H1 (cell line): Measurements from ENCODE around the gene PURA. TPM values are rescaled to one million over a fixed set of nuclear protein-coding genes. Genes with fewer than 3 reads are reported as not detected.

ENCODE experiments used
- CTCF ChIA-PET: fragments of 300-600 bp; sonication (Branson Sonifier 250); formaldehyde crosslinking; loops from one replicate; lab custom pipeline; 2021; ENCODE audit not compliant: partially characterized antibody; lab: Charles Lee
- POLR2A ChIA-PET: fragments of 300-600 bp; sonication (Branson Sonifier 250); formaldehyde crosslinking; loops from one replicate; lab custom pipeline; 2021; ENCODE audit warnings: inconsistent platforms; ENCODE audit not compliant: partially characterized antibody; lab: Charles Lee
- DNase-seq, 2 experiments: peaks; one replicate each; pipeline versions ENCODE4 v3.0.0 to v3.0.0-alpha.2; 2010 to 2022; ENCODE audit warnings: low spot score in 2 of 2, low read depth in 1 of 2, mixed read lengths in 1 of 2
- FAIRE-seq: peaks from 2 replicates; lab custom pipeline; 2011; peaks lifted over from hg19 to GRCh38; lab: Jason Lieb, UNC
- H2AFZ ChIP-seq: 2 replicates; pipeline ENCODE4 v1.8.1; 2012; ENCODE audit warnings: low read length, inconsistent platforms
- H2AK5ac ChIP-seq: 2 replicates; pipeline ENCODE4 v1.6.1; 2013; ENCODE audit warnings: low read depth, low read length
- H2BK120ac ChIP-seq: replicated peaks from 2 replicates; pipeline ENCODE3; 2013; ENCODE audit warnings: low read depth, low read length, inconsistent platforms
- H2BK12ac ChIP-seq: 2 replicates; pipeline ENCODE4 v1.6.1; 2013; ENCODE audit warnings: low read depth, low read length
- H2BK15ac ChIP-seq: 2 replicates; pipeline ENCODE4 v1.6.1; 2013; ENCODE audit warnings: low read length
- H2BK20ac ChIP-seq: 2 replicates; pipeline ENCODE4 v1.6.1; 2013; ENCODE audit warnings: low read length
- H2BK5ac ChIP-seq: 2 replicates; pipeline ENCODE4 v1.6.1; 2013; ENCODE audit warnings: low read depth, low read length
- H3K14ac ChIP-seq: 2 replicates; pipeline ENCODE4 v1.6.1; 2013; ENCODE audit warnings: inconsistent platforms; ENCODE audit not compliant: insufficient read length
- H3K18ac ChIP-seq: 2 replicates; pipeline ENCODE4 v1.6.1; 2013; ENCODE audit warnings: low read length; ENCODE audit errors: extremely low read depth
- H3K23ac ChIP-seq: 2 replicates; pipeline ENCODE4 v1.6.1; 2013; ENCODE audit warnings: inconsistent platforms; ENCODE audit not compliant: insufficient read length
- H3K23me2 ChIP-seq: 2 replicates; pipeline ENCODE4 v1.6.1; 2013; ENCODE audit warnings: low read depth, low read length
- H3K27ac ChIP-seq: 2 replicates; pipeline ENCODE4 v1.6.1; 2011; ENCODE audit warnings: low read depth, low read length, inconsistent platforms
- H3K27me3 ChIP-seq, 4 experiments: replicated peaks in 1 of 4; 1 replicate in 1 of 4; 2 replicates in 3 of 4; pipeline versions ENCODE4 v1.6.1 to v1.8.1; 2011 to 2013; ENCODE audit warnings: low read length in 3 of 4, mild to moderate bottlenecking in 3 of 4, inconsistent platforms in 2 of 4, mixed read lengths in 2 of 4, moderate library complexity in 1 of 4; ENCODE audit not compliant: control insufficient read depth in 3 of 4, insufficient read depth in 3 of 4; ENCODE audit errors: extremely low read depth in 1 of 4
- H3K36me3 ChIP-seq, 4 experiments: 2 replicates each; pipeline versions ENCODE4 v1.6.1 to v1.8.1; 2011 to 2013; ENCODE audit warnings: mild to moderate bottlenecking in 4 of 4, low read length in 3 of 4, moderate library complexity in 2 of 4, control low read depth in 1 of 4, inconsistent platforms in 1 of 4; ENCODE audit not compliant: insufficient read depth in 4 of 4, control insufficient read depth in 2 of 4
- H3K4ac ChIP-seq: replicated peaks from 2 replicates; pipeline ENCODE3; 2013; ENCODE audit warnings: low read length, low read depth, mixed read lengths, inconsistent platforms; ENCODE audit not compliant: insufficient read length
- H3K4me1 ChIP-seq, 4 experiments: replicated peaks in 1 of 4; 1 replicate in 1 of 4; 2 replicates in 3 of 4; pipeline versions ENCODE4 v1.6.1 to v1.8.1; 2011 to 2013; ENCODE audit warnings: low read length in 3 of 4, inconsistent platforms in 2 of 4, mixed read lengths in 1 of 4; ENCODE audit not compliant: insufficient read depth in 4 of 4, control insufficient read depth in 3 of 4
- H3K4me2 ChIP-seq, 2 experiments: 2 replicates each; pipeline versions ENCODE4 v1.6.1 to v1.8.1; 2011 to 2013; ENCODE audit warnings: low read depth in 2 of 2, low read length in 2 of 2, control low read depth in 1 of 2, inconsistent platforms in 1 of 2, mild to moderate bottlenecking in 1 of 2; ENCODE audit not compliant: insufficient read depth in 1 of 2
- H3K4me3 ChIP-seq, 4 experiments: fragments of 200-600, 300-600 bp in 1 of 4; sonication (generic), shearing (Covaris generic), sonication (Bioruptor Twin) in 1 of 4; 2 replicates each; pipeline versions ENCODE4 v1.5.1 to v1.8.1; 2011 to 2016; ENCODE audit warnings: low read length in 4 of 4, low read depth in 3 of 4, control low read depth in 2 of 4, inconsistent platforms in 2 of 4, mild to moderate bottlenecking in 2 of 4, mixed read lengths in 1 of 4, moderate library complexity in 1 of 4; ENCODE audit not compliant: insufficient read depth in 2 of 4; ENCODE audit errors: extremely low read depth in 1 of 4
- H3K56ac ChIP-seq: replicated peaks from 2 replicates; pipeline ENCODE3; 2013; ENCODE audit warnings: low read depth, mild to moderate bottlenecking, mixed read lengths, low read length, inconsistent platforms; ENCODE audit not compliant: insufficient read length
- H3K79me1 ChIP-seq: 2 replicates; pipeline ENCODE4 v1.6.1; 2013; ENCODE audit warnings: low read depth, low read length, control low read depth
- H3K79me2 ChIP-seq, 2 experiments: 2 replicates each; pipeline versions ENCODE4 v1.6.1 to v1.8.1; 2012 to 2013; ENCODE audit warnings: low read length in 2 of 2, mild to moderate bottlenecking in 2 of 2, inconsistent platforms in 1 of 2; ENCODE audit not compliant: insufficient read depth in 2 of 2, control insufficient read depth in 1 of 2
- H3K9ac ChIP-seq, 4 experiments: replicated peaks in 1 of 4; 1 replicate in 1 of 4; 2 replicates in 3 of 4; pipeline versions ENCODE4 v1.6.1 to v1.8.1; 2011 to 2013; ENCODE audit warnings: low read depth in 3 of 4, low read length in 3 of 4, control low read depth in 2 of 4, mild to moderate bottlenecking in 2 of 4, moderate library complexity in 2 of 4, inconsistent platforms in 1 of 4; ENCODE audit errors: extremely low read depth in 1 of 4
- H3K9me3 ChIP-seq, 2 experiments: 2 replicates each; pipeline versions ENCODE4 v1.6.1 to v1.8.1; 2012 to 2013; ENCODE audit warnings: mild to moderate bottlenecking in 2 of 2, moderate library complexity in 2 of 2, control low read depth in 1 of 2, inconsistent platforms in 1 of 2, low read depth in 1 of 2, low read length in 1 of 2, mixed read lengths in 1 of 2; ENCODE audit not compliant: insufficient read depth in 2 of 2
- H4K20me1 ChIP-seq, 2 experiments: replicated peaks in 1 of 2; 2 replicates each; pipeline versions ENCODE3 to v1.8.1; 2011 to 2013; ENCODE audit warnings: inconsistent platforms in 2 of 2, low read length in 2 of 2, mild to moderate bottlenecking in 1 of 2; ENCODE audit not compliant: insufficient read depth in 2 of 2, control insufficient read depth in 1 of 2
- H4K5ac ChIP-seq: 2 replicates; pipeline ENCODE4 v1.6.1; 2013; ENCODE audit warnings: low read length, low read depth, mixed read lengths, inconsistent platforms; ENCODE audit not compliant: insufficient read length
- H4K8ac ChIP-seq: 2 replicates; pipeline ENCODE4 v1.8.0; 2013; ENCODE audit warnings: mild to moderate bottlenecking, moderate library complexity, low read length, inconsistent platforms; ENCODE audit not compliant: insufficient read depth; ENCODE audit errors: extremely low read depth
- H4K91ac ChIP-seq: replicated peaks from 2 replicates; pipeline ENCODE3; 2013; ENCODE audit warnings: low read length, mixed read lengths, inconsistent platforms; ENCODE audit not compliant: insufficient read length
- ASH2L ChIP-seq: fragments of 200-600, 300-600 bp; sonication (generic); IDR thresholded peaks from one replicate; pipeline ENCODE4 v1.7.1; 2017; ENCODE audit warnings: low read length
- BACH1 ChIP-seq: IDR thresholded peaks from 2 replicates; pipeline ENCODE4 v1.6.1; 2012; ENCODE audit warnings: low read length, improper control_type of control experiment
- BRCA1 ChIP-seq: IDR thresholded peaks from 2 replicates; pipeline ENCODE4 v1.6.1; 2012; ENCODE audit warnings: low read depth, low read length, improper control_type of control experiment
- CHD1 ChIP-seq: IDR thresholded peaks from 2 replicates; pipeline ENCODE4 v1.6.1; 2012; ENCODE audit warnings: low read depth, low read length, improper control_type of control experiment
- E2F6 ChIP-seq: IDR thresholded peaks from 2 replicates; pipeline ENCODE4 v1.6.1; 2012; ENCODE audit warnings: inconsistent platforms
- HDAC2 ChIP-seq, 2 experiments: fragments of 300-600 bp in 1 of 2; sonication (generic) in 1 of 2; IDR thresholded peaks; 2 replicates each; pipeline ENCODE4 v1.6.1; 2011 to 2012; ENCODE audit warnings: low read depth in 2 of 2, low read length in 2 of 2, mild to moderate bottlenecking in 2 of 2, moderate library complexity in 2 of 2, borderline replicate concordance in 1 of 2, inconsistent platforms in 1 of 2
- KDM1A ChIP-seq: fragments of 200-600, 300-600 bp; sonication (generic); IDR thresholded peaks from 2 replicates; pipeline ENCODE4 v1.7.1; 2016; ENCODE audit warnings: mild to moderate bottlenecking, low read length, borderline replicate concordance
- POLR2AphosphoS5 ChIP-seq: IDR thresholded peaks from 2 replicates; pipeline ENCODE4 v1.6.1; 2011; ENCODE audit warnings: low read depth, low read length
- RAD21 ChIP-seq, 2 experiments: IDR thresholded peaks in 1 of 2; conservative IDR thresholded peaks in 1 of 2; 2 replicates each; pipeline ENCODE4 v1.6.1; 2011; ENCODE audit warnings: low read depth in 2 of 2, low read length in 2 of 2, improper control_type of control experiment in 1 of 2, inconsistent platforms in 1 of 2, mild to moderate bottlenecking in 1 of 2, moderate library complexity in 1 of 2
- RXRA ChIP-seq: IDR thresholded peaks from 2 replicates; pipeline ENCODE4 v1.6.1; 2011; ENCODE audit warnings: low read depth, mild to moderate bottlenecking, low read length, moderate library complexity; ENCODE audit not compliant: insufficient read depth
- SIRT6 ChIP-seq: IDR thresholded peaks from one replicate; pipeline ENCODE4 v1.7.1; 2012; ENCODE audit warnings: low read length, inconsistent platforms
- SP4 ChIP-seq: IDR thresholded peaks from 2 replicates; pipeline ENCODE4 v1.6.1; 2012; ENCODE audit warnings: low read length, inconsistent platforms
- TBP ChIP-seq: IDR thresholded peaks from 2 replicates; pipeline ENCODE4 v1.6.1; 2011; ENCODE audit warnings: low read depth, low read length, improper control_type of control experiment
- TCF12 ChIP-seq: IDR thresholded peaks from 2 replicates; pipeline ENCODE4 v1.6.1; 2011; ENCODE audit warnings: low read depth, mild to moderate bottlenecking, low read length
- WGBS, 2 experiments: shearing (Covaris generic) in 1 of 2; methylation state at CpG; one replicate each; pipeline versions ENCODE4 v1.1.6 to v1.1.7; 2013 to 2015; ENCODE audit warnings: low lambda C conversion rate in 2 of 2, mixed read lengths in 2 of 2, inconsistent platforms in 1 of 2, low coverage in 1 of 2, missing lambda C conversion rate in 1 of 2; ENCODE audit not compliant: insufficient replicate concordance in 2 of 2, insufficient coverage in 1 of 2, insufficient read length in 1 of 2; ENCODE audit errors: extremely low coverage in 1 of 2, missing lambda C conversion rate in 1 of 2; 5-methylcytosine and 5-hydroxymethylcytosine counted together
- polyA plus RNA-seq, 7 experiments: library from polyadenylated mRNA; depleted of rRNA in 3 of 7; stranded (reverse) in 5 of 7; unstranded in 2 of 7; fragments of >200 nt in 5 of 7; fragments of 200-250 nt in 2 of 7; gene quantifications; 1 replicate in 5 of 7; 2 replicates in 1 of 7; 4 replicates in 1 of 7; pipeline versions ENCODE4 v1.2.1 to v1.2.3, GENCODE V29; 2011 to 2013; ENCODE audit warnings: missing spikeins in 2 of 7, mixed read lengths in 2 of 7
- total RNA-seq: library from RNA; stranded (reverse); fragmentation: NEBNext Ultra II Directional; extraction: Animal tissue kit (Norgen Biotek cat#: 25700); gene quantifications from 2 replicates; pipeline ENCODE4 v1.2.1, GENCODE V29; 2021

PURA gene
- total and polyA plus RNA-seq, 2 of the 8 experiments (the other 6 are each of a cell fraction or from before 2014, with no cell fraction given) = 0.98 to 2.1 TPM

GRCh38 chr5:140174014-140174413 is 60.1 kb downstream of the PURA start:
- Histone ChIP-seq H4K8ac (no peak overlapping the region), H2BK20ac (no peak overlapping the region), H2BK120ac (no peak overlapping the region), H2AK5ac (no peak overlapping the region), H2AFZ (no peak overlapping the region), H3K36me3 (no peaks in the 10 kb centered on the region), H4K91ac (no peak overlapping the region), H3K4me1 (peaks cover 0 to 4% (median 1%) of the 10 kb centered on the region in 4 experiments; a peak in 4 of 7 replicates), H3K4me3 (peak overlapping the region in 1 of 4 experiments; percentile 76; a peak in 1 of 8 replicates), H3K56ac (no peak overlapping the region), H3K23ac (no peak overlapping the region), H2BK15ac (0 out of 2 replicates have a peak overlapping the region, but pooled peaks have one; percentile 9), H3K27me3 (no peaks in the 10 kb centered on the region), H3K4me2 (peak overlapping the region in 1 of 2 experiments; percentile 71; a peak in 1 of 4 replicates), H3K14ac (no peak overlapping the region), H4K20me1 (no peaks in the 10 kb centered on the region), H3K27ac (no peak overlapping the region), H3K23me2 (peaks cover 7% of the 10 kb centered on the region; the same call in 1 of the 2 replicates), H3K18ac (no peak overlapping the region), H2BK5ac (no peak overlapping the region), H3K9me3 (no peaks in the 10 kb centered on the region), H3K79me1 (no peaks in the 10 kb centered on the region), H3K9ac (no peak overlapping the region), H2BK12ac (no peak overlapping the region), H4K5ac (no peak overlapping the region), H3K4ac (no peak overlapping the region), H3K79me2 (no peaks in the 10 kb centered on the region)
- FAIRE-seq (no peak), DNase-seq (no peak)
- TF ChIP-seq BRCA1 (no peak), SP4 (no peak), TCF12 (no peak), E2F6 (no peak), POLR2AphosphoS5 (no peak), ASH2L (no peak), RAD21 (IDR thresholded peaks at IDR 0.05 in 1 of 2, conservative IDR thresholded peaks at IDR 0.05 in 1 of 2; ENCODE audit: low read depth in 2 of 2, low read length in 2 of 2) (no peak), HDAC2 (IDR thresholded peaks at IDR 0.05; ENCODE audit: borderline replicate concordance in 1 of 2, low read depth in 2 of 2, low read length in 2 of 2) (no peak), TBP (no peak), CHD1 (no peak), KDM1A (no peak), BACH1 (no peak), SIRT6 (no peak), RXRA (no peak)
- 89% methylated on average over 2 of the region's 2 CpGs; no CpG with 5 or more reads in 1 of the 2 experiments for WGBS, 2 experiments
- ChIA-PET CTCF (interaction anchor here (0.7 to 1.5 kb wide), 5 partner anchors 16 to 129 kb away, joined by 3 to 7 read pairs (median 4); no protein-coding TSS in a partner anchor), POLR2A (interaction anchor here (0.6 to 1.5 kb wide), 6 partner anchors 21 to 373 kb away, joined by 3 to 4 read pairs (median 4); no protein-coding TSS in a partner anchor)
